ENCODE data around the gene OAT.

DNA sequence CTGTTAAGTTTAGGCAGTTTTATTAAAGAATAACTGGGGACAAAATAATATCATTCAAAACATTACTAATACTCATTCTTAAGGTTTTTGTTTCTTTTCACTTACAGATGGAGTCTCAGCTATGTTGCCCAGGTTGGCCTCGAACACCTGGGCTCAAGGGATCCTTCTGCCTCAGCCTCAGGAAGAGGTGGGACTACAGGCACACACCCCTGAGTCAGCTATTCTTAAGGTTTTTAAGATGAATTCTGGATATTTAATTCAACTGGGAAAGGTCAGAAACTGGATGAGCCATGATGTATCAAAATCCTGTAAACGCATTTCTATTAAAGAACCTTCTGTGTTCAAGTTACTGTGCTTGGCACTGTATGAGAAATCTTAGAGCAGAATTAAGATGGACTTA, 3.5 kb downstream of the OAT start:
- TF ChIP-seq, protein P1, sequence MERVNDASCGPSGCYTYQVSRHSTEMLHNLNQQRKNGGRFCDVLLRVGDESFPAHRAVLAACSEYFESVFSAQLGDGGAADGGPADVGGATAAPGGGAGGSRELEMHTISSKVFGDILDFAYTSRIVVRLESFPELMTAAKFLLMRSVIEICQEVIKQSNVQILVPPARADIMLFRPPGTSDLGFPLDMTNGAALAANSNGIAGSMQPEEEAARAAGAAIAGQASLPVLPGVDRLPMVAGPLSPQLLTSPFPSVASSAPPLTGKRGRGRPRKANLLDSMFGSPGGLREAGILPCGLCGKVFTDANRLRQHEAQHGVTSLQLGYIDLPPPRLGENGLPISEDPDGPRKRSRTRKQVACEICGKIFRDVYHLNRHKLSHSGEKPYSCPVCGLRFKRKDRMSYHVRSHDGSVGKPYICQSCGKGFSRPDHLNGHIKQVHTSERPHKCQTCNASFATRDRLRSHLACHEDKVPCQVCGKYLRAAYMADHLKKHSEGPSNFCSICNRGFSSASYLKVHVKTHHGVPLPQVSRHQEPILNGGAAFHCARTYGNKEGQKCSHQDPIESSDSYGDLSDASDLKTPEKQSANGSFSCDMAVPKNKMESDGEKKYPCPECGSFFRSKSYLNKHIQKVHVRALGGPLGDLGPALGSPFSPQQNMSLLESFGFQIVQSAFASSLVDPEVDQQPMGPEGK (CRISPR knock-in tag; IDR thresholded peaks at IDR 0.05; ENCODE audit: borderline replicate concordance), result no peak
- TF ChIP-seq CSDC2 (CRISPR knock-in tag; IDR thresholded peaks at IDR 0.05) (no peak), SNAI2 (CRISPR knock-in tag; IDR thresholded peaks at IDR 0.05) (no peak), ZFP30 (CRISPR knock-in tag; IDR thresholded peaks at IDR 0.05) (no peak), PPARA (CRISPR knock-in tag; IDR thresholded peaks at IDR 0.05; ENCODE audit: borderline replicate concordance) (no peak), ISL1 (CRISPR knock-in tag; IDR thresholded peaks at IDR 0.05) (no peak), OSR1 (CRISPR knock-in tag; IDR thresholded peaks at IDR 0.05) (no peak), ZFP3 (CRISPR knock-in tag; IDR thresholded peaks at IDR 0.05) (no peak), ZNF70 (CRISPR knock-in tag; IDR thresholded peaks at IDR 0.05) (no peak)
- TF ChIP-seq, protein P2, sequence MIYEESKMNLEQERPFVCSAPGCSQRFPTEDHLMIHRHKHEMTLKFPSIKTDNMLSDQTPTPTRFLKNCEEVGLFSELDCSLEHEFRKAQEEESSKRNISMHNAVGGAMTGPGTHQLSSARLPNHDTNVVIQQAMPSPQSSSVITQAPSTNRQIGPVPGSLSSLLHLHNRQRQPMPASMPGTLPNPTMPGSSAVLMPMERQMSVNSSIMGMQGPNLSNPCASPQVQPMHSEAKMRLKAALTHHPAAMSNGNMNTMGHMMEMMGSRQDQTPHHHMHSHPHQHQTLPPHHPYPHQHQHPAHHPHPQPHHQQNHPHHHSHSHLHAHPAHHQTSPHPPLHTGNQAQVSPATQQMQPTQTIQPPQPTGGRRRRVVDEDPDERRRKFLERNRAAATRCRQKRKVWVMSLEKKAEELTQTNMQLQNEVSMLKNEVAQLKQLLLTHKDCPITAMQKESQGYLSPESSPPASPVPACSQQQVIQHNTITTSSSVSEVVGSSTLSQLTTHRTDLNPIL (CRISPR knock-in tag; IDR thresholded peaks at IDR 0.05; ENCODE audit: low read depth), result no peak
- TF ChIP-seq, protein P3, sequence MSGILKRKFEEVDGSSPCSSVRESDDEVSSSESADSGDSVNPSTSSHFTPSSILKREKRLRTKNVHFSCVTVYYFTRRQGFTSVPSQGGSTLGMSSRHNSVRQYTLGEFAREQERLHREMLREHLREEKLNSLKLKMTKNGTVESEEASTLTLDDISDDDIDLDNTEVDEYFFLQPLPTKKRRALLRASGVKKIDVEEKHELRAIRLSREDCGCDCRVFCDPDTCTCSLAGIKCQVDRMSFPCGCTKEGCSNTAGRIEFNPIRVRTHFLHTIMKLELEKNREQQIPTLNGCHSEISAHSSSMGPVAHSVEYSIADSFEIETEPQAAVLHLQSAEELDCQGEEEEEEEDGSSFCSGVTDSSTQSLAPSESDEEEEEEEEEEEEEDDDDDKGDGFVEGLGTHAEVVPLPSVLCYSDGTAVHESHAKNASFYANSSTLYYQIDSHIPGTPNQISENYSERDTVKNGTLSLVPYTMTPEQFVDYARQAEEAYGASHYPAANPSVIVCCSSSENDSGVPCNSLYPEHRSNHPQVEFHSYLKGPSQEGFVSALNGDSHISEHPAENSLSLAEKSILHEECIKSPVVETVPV (CRISPR knock-in tag; IDR thresholded peaks at IDR 0.05), result no peak

All from SK-N-SH treated with all-trans-retinoic acid at 6 μM for 48 hours (cell line).